ENCODE data around the gene MBNL1.
A peak's percentile ranks its signal among the peaks of the same experiment; 100 is the strongest.
"Not testable (repeated sequence)": the region's sequence is repeated elsewhere in the genome, so short reads cannot be mapped to it uniquely, and the experiment has no call there.

Gene MBNL1

DNA sequence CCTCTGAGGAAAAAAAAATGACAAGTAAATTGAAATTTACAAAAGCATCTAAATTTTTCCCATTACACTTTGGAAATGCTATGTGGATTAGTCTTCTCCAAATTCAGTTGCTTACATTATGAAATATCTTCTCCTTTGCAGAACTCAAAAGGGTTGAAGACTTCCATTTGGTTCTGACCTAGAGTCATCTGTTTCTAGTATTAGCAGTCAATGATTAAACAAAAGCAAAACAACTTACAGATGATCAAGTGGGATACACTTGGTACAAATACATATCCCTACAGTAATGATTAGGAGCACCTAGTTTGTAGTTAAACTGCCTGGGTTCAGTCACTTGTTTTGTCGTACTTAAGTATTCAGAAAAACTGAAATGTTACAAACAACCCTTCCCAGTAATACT, 136.2 kb downstream of the MBNL1 start:
- DNase-seq (ENCODE audit: low spot score), result no peak

DNA sequence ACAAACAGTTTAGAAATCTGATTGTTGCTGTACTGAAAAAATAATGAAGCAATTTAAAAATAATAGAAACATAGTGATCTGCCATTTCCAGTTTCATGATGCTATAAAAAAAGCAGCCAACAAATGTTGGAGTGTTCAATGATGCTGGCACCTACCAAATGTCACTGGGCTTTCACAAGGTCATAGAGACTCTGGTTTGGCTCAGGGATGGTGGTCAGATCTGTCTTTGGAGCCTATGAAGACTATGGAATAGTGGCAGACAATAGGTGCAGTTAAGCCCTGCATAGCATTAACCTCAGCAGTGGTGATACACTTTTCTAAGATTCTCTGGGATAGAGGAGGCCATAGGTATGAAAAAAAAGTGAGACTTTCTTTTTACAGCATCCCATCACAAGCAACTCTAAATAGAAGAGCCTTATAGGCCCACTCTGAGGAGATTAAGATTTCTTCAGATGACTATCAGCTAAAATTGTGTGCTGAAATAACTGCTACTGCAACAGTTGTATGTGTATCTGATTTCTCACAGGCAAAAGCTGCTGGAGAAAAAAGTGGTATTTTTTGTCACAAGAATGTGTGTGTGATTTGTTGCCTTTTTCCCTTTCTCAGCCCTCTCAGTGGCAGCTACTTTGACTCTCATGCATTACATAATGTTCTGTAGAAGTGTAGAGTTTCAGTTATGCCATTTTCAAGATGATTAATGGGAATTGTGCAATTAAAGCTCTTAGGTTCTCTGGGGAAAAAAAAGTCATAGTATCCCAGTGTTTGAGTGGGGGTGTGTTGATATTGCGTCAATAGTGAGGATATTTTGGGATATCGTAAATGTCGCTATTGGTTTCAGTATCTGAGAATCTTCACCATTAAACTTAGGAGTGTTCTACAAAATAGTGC, 137.4 kb downstream of the MBNL1 start:
- DNase-seq (ENCODE audit: low spot score), result no peak

DNA sequence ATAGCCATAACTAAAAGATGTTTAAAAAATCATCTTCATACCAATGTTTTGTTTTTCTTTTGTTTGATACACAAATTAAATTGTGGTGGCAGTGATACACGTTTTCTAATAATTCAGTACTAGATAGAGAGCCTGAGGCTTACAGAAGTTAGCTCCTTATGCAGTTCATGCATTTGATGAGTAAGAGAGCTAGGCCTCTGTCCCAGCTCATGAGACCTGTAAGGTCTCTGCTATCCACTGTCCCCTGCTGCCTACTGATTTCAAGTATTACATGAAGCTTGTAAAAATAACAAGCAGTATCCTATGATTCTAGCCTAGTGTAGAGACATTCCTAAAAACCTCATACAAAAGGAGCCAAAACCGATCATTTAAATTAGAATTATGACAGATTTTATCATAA, 144.5 kb downstream of the MBNL1 start:
- no peak for DNase-seq (ENCODE audit: low spot score)

DNA sequence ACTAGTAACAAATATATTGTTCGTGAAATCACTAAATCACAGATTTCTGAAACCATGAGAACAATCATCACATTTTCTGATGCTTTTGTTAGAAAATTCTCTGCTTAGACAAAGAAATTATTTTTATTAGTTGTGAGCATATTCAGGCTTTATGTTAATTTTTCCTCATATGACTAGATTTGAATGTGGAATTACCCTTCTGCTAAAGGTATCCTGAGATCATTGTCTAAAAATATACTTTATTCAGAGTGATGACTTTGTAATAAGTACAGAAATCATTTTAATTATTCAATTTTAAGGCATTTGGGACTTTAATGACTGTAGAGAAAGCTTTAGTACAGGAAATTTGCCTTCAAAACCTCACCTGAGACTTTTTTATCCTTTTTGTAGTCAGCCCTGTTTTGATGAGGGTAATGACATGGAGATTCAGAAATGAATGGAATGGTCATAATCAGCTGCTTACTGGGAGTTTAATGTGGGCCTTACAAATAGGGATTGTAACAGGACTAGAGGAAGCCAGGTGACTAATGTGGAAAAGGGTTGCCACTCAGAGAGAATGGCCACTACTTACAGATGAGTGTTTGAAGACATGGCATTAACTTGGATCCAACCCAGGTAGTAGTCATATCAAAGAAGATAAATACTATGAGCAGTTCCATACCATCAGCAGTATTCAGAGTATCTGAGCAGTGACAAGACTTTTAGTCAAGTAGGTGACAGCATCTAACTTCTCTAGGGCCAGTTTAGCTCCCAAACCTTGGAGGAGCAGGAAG, 148.3 kb downstream of the MBNL1 start:
- DNase-seq (ENCODE audit: low spot score), result no peak

DNA sequence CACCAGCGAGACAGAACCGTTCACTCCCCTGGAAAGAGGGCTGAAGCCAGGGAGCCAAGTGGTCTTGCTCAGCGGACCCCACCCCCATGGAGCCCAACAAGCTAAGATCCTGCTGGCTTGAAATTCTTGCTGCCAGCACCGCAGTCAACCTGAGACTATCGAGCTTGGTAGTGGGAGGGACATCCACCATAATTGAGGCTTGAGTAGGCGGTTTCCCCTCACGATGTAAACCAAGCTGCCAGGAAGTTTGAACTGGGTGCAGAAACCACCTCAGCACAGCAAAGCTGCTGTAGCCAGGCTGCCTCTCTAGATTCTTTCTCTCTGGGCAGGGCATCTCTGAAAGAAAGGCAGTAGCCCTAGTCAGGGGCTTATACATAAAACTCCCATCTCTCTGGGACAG, 151.0 kb downstream of the MBNL1 start:
- no peak for DNase-seq (ENCODE audit: low spot score)

DNA sequence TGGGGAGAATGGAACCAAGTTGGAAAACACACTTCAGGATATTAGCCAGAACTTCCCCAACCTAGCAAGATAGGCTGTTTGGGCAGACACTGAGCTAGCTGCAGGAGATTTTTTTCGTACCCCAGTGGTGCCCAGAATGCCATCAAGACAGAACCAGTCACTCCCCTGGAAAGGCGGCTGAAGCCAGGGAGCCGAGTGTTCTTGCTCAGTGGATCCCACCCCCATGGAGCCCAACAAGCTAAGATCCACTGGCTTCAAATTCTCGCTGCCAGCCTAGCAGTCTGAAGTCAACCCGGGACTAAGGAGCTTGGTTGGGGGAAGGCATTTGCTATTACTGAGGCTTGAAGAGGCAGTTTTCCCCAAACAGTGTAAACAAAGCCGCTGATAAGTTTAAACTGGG, 152.4 kb downstream of the MBNL1 start:
- DNase-seq (ENCODE audit: low spot score), result no peak

DNA sequence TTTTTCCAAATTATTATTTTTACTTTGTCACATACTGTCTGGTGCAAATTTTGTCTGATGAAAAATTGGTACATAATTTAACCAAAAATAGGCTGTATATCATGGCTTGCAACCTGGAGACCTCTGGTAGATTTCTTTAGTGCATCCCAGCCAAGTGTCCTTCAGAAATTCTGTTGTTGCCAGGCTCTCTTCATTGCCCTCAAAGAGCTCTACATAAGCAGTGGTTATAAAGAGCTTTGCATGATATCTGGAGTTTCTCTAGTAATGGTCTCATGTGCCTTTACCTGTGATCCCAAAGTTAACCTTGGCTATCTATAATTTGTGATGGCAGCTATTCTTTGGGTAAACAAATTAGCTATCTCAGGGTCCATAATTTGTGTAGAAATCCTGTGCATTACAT, 157.7 kb downstream of the MBNL1 start:
- no peak for DNase-seq (ENCODE audit: low spot score)

DNA sequence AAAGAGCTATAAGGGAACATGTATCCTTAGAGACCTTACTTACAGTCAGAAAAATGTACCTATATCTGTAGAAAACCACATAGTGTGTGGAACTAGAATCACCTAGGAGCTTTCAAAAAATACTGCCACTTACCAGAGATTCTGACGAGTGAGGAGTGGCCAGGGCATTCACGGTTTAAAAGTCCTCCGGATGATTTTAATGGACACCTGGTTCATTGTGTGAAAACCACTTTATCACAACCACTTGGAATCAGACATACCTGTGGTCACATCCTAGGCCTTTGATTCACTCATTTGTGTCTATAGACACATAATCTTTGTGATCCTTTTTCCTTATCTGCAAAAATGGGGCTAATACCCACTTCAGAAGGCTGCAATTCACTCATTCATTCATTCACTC, 159.8 kb downstream of the MBNL1 start:
- no peak for DNase-seq (ENCODE audit: low spot score)

DNA sequence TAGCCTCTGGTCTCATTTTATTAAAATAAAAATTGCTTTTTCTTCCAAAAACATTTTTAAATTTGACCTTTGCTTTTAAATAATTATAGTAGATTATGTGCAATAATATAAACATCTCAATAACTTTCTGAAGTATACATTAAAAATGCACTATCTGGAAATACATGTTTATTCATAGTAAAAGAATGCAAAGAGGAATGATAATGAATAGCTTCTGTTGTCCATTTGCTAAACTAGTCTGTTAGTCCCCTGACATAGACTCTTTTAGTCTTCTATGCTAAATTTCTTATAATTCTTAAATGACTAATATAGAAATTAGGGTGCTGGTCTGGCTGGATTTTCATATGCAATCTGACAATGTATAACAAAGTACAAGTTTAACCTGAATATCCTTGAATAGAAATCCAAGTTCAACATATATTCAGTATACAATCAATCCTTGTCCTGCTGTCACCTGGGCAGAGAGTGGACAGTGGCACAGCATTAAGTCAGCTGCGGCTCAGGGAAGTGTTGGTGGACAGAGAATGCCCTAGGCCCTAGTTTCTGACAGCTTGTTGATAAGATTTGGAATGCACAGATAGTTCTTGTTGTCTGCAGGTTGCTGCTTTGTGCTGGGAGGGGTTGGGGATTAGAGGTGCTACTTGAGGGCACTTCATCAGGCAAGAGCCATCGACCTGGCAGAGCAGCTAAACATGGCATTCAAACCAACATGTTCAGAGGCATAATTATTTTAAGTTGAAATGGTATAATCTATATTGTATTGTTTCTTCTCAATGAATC, 161.7 kb downstream of the MBNL1 start:
- DNase-seq (ENCODE audit: low spot score), result no peak

DNA sequence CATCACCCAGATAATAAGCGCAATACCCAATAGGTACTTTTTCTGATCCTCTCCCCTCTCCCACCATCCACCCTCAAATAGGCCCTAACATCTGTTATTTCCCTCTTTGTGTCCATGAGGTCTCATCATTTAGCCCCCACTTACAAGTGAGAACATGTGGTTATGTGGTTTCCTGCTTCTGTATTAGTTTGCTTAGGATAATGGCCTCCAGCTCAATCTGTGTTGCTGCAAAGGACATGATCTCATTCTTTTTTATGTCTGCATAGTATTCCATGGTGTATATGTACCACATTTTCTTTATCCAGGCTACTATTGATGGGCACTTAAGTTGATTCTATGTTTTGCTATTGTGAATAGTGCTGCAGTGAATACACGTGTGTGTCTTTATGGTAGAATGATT, 165.4 kb downstream of the MBNL1 start:
- DNase-seq (ENCODE audit: low spot score), result no peak

DNA sequence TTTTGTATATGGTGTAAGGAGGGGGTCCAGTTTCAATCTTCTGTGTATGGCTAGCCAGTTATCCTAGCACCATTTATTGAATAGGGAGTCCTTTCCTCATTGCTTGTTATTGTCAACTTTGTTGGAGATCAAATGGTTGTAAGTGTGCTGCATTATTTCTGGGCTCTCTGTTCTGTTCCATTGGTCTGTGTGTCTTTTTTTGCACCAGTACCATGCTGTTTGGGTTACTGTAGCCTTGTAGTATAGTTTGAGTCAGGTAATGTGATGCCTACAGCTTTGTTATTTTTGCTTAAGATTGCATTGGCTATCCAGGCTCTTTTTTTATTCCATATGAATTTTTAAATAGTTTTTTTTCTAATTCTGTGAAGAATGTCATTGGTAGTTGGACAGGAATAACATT, 166.5 kb downstream of the MBNL1 start:
- not testable (repeated sequence) for DNase-seq (ENCODE audit: low spot score)

DNA sequence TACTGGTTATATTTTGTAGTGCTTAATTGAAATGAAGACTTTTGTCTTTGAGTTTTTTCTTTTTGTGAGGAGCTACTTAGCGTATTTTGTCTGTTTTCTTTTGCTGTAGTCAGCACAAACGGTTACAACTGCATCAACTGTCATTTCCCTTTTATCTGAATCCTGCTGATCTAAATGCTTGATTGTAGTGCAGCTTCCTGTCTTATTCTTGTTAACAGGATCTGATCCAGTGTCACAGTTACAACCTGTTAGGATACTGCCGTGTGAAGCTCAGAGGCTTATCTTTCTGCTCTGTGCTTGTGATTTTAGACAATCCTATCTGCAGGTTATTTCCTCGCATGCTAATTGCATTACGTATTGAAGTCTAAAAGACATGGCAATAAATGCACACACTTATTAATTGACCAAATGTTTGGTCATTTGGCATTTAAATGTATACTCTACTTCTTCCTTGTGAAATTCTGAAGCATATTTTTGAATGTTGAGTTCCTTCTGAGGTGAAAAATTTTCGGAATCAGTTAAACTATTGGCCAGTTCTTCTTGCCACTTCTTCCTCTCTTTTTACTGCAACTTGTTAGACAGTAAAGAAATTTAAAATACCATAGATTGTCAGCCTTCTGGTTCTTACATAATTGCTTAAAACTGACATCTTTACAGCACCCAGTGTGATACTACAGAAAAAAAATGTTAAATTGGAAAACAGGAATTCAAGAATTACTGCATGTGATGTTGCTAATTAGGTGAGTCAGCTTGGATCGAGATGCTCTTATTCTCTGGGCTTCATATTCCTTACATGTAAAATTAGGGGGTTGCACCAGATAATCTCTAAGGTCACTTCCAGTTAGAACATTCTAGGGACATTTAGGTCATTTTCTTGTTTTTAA, 168.2 kb downstream of the MBNL1 start:
- no peak for DNase-seq (ENCODE audit: low spot score)

DNA sequence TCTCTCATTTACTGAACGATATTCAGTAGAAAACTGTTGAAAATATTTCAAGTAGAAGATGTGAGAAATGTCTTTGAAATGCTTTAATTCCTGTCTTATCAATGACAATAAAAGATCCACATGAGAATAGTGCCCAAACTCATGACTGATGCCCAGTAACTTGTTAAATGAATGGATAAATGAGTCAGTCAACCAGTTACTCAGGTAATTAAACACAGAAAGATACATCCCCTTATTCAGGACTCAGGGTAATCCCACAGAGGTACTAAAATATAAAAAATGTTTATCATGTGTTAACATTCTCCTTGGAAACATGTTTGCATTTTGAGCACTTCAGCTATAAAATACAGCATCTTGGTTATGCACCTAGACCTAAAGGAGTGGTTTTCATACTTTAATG, 169.5 kb downstream of the MBNL1 start:
- DNase-seq (ENCODE audit: low spot score), result no peak

DNA sequence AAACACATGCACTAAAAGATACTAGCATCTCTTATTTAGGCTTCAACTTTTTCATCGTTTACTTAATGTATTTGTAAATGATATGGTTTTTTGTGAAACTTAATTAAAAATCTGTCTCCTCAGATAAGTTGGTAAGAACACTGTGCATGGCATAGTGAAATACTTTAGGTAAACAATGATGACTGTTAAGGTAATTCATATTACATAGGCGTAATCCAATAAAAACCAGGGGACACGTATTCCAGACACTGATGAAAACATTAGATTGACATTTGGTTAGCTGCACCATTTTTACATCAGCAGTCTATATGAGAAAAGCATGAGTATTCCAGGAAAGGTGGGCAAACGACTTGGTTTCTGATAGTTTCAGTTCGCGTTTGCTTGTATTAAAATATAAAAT, 170.0 kb downstream of the MBNL1 start:
- no peak for DNase-seq (ENCODE audit: low spot score)

DNA sequence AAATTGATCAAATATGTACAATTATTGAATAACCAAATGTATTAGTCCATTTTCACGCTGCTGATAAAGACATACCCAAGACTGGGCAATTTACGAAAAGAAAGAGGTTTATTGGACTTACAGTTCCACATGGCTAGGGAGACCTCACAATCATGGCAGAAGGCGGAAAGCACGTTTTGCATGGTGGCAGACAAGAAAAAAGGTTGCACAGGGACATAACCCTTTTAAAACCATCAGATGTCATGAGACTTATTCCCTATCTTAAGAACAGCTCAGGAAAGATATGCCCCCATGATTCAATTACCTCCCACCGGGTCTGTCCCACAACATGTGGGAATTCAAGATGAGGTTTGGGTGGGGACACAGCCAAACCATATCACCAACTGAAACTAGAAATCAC, 171.5 kb downstream of the MBNL1 start:
- DNase-seq (ENCODE audit: low spot score), result not testable (repeated sequence)

DNA sequence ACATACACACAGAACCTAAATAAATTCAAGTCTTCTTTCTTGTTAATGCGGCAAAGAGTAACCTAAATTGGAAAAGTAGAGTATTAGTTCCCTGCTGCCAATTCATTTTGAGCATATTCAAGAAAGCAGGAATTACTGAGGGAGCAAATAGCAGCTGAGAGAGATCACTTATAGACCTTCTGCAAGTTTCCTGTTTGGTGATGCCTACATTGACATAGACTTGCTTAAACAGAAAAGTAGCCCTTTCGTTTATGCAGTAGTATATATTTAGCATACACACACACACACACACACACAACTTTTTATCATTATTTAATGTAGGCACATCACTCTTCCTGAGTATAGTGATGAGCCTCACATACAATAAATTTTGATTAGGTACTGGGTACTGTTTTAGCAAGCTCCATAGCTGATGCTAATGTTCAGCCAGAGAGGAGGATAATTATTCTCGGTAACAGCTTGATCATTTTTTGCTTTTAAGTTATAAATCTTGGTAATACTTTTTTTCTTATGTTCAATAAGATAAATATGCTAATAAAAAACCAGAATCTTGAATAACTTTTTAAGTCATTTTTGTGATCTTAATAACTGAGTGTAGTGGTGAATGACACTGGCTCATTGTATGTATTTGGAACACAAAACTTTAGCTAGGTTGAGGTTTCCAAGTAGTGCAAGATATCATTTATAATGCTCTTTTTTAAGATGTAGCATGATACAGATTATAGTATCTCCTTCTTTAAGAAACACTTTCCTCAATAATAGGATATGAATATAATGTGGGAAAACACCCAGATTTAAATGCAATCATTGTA, 174.7 kb downstream of the MBNL1 start:
- no peak for DNase-seq (ENCODE audit: low spot score)

DNA sequence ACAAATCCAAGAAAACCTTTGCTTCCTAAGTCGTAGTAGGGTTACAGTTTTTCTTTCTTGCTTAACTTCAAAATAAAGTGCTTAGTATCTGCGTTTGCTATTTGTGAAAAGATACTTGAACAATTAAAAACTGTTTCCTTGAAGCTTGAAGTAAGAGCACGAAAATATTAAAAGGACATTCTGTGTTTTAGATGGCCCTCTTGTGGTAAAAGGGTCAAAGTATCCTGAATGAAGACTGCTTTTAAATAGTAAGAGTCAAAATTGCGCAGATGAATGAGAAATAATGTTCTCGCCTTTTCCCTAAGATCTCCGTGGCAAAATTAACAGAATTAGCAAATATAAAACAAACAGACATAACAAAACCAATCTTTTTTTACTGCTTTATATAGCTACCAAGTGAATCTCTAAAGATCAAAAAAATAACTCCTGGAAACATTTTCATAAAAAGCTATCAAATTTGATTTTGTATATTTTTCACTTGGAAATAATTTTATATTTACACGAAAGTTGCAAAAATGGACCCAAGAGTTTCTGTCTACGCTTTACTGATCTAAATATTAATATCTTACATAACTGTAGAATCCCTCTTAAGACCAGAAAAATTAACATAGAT, 175.4 kb downstream of the MBNL1 start:
- DNase-seq (ENCODE audit: low spot score), result peak; percentile 8

DNA sequence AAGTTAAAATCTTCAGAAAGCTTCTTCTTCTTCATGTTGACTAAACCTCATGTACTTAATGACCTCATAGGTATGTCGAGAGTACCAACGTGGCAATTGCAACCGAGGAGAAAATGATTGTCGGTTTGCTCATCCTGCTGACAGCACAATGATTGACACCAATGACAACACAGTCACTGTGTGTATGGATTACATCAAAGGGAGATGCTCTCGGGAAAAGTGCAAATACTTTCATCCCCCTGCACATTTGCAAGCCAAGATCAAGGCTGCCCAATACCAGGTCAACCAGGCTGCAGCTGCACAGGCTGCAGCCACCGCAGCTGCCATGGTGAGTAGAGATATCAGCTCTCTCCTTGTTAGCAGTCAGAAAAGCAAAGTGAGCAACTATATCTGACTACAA, 176.5 kb downstream of the MBNL1 start:
- no peak for DNase-seq (ENCODE audit: low spot score)

DNA sequence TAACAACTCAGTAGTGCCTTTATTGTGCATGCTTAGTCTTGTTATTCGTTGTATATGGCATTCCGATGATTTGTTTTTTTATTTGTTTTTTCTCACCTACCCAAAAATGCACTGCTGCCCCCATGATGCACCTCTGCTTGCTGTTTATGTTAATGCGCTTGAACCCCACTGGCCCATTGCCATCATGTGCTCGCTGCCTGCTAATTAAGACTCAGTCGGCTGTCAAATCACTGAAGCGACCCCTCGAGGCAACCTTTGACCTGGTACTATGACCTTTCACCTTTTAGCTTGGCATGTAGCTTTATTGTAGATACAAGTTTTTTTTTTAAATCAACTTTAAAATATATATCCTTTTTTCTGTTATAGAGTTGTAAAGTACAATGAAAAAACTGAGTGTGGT, 177.8 kb downstream of the MBNL1 start:
- DNase-seq (ENCODE audit: low spot score), result no peak

DNA sequence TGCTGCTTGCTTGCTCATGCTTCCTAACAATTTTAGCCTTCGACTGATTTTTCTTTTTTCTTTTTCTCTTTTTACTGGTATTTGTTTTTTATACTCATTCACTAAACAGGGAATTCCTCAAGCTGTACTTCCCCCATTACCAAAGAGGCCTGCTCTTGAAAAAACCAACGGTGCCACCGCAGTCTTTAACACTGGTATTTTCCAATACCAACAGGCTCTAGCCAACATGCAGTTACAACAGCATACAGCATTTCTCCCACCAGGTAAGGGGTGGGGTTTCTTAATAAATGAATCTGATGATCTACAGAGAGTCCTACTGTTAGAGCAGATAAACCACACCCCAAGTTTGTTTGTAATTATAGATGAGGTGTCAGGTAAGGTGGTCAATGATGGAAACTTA, 178.8 kb downstream of the MBNL1 start:
- no peak for DNase-seq (ENCODE audit: low spot score)
